ENCODE measurements around the gene IKZF4.
"Not testable (repeated sequence)": the region's sequence is repeated elsewhere in the genome, so short reads cannot be mapped to it uniquely, and the experiment has no call there.

The IKZF4 gene

DNA sequence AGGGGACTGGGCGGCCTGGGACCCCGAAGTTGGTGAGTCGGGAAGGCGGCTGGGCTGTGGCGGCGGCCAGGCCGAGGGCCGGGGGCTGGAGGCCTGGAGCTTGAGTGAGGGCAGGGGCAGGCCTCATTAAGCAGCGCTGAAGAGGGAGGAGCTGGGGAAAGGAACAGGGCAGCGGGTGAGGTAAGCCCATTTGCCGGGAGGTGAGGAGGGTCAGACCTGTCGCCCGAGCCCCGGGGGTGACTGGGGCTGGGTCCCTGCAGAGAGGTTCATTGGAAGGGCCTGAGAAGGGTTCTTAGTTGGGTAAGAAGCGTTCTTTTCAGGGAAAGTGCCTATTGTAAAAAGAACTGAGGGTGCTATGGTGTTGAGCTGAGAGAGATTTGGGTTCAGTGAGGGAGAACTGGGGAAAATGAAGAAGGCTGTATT lies 46.5 kb upstream of the IKZF4 start:
- H3K36me3 ChIP-seq: peaks cover 29% of the 10 kb centered on the region

DNA sequence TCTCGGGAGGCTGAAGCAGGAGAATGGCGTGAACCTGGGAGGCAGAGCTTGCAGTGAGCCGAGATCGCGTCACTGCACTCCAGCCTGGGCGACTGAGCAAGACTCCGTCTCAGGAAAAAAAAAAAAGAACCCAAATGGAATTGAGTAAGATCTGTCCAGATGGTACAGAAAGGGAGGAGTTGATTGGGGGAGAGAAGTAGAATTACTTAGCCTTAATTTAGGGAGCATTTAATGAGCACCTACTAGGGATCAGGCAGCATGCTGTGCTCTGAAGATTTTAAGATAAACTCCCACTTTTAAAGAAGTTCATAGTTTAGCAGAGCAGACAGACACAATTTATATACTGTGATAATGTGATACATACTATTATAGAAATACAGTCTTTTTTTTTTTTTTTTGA lies 42.5 kb upstream of the IKZF4 start:
- H3K27ac ChIP-seq: no peak overlapping the region
- TF ChIP-seq, protein P1, sequence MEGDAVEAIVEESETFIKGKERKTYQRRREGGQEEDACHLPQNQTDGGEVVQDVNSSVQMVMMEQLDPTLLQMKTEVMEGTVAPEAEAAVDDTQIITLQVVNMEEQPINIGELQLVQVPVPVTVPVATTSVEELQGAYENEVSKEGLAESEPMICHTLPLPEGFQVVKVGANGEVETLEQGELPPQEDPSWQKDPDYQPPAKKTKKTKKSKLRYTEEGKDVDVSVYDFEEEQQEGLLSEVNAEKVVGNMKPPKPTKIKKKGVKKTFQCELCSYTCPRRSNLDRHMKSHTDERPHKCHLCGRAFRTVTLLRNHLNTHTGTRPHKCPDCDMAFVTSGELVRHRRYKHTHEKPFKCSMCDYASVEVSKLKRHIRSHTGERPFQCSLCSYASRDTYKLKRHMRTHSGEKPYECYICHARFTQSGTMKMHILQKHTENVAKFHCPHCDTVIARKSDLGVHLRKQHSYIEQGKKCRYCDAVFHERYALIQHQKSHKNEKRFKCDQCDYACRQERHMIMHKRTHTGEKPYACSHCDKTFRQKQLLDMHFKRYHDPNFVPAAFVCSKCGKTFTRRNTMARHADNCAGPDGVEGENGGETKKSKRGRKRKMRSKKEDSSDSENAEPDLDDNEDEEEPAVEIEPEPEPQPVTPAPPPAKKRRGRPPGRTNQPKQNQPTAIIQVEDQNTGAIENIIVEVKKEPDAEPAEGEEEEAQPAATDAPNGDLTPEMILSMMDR (IDR thresholded peaks at IDR 0.05; ENCODE audit: low read depth, low read length): no peak
- H3K9me3 ChIP-seq (ENCODE audit: severe bottlenecking): no peaks in the 10 kb centered on the region
- DNase-seq: no peak
- H3K4me3 ChIP-seq (ENCODE audit: low read depth, low read length): no peak overlapping the region
- H3K36me3 ChIP-seq: peaks cover 25% of the 10 kb centered on the region
- H3K27me3 ChIP-seq (ENCODE audit: insufficient read depth, low read depth, severe bottlenecking): no peaks in the 10 kb centered on the region

More for the DNA sequence above, 46.5 kb upstream of the IKZF4 start:
- no peaks in the 10 kb centered on the region for H3K9me3 ChIP-seq (ENCODE audit: severe bottlenecking)
- H3K27ac ChIP-seq: peak overlapping the region; percentile 81
- H3K4me3 ChIP-seq (ENCODE audit: low read depth, low read length): peak overlapping the region; percentile 81
- H3K27me3 ChIP-seq (ENCODE audit: insufficient read depth, low read depth, severe bottlenecking): no peaks in the 10 kb centered on the region
- DNase-seq: peak; percentile 60
- TF ChIP-seq, protein P1 (IDR thresholded peaks at IDR 0.05; ENCODE audit: low read depth, low read length): no peak

DNA sequence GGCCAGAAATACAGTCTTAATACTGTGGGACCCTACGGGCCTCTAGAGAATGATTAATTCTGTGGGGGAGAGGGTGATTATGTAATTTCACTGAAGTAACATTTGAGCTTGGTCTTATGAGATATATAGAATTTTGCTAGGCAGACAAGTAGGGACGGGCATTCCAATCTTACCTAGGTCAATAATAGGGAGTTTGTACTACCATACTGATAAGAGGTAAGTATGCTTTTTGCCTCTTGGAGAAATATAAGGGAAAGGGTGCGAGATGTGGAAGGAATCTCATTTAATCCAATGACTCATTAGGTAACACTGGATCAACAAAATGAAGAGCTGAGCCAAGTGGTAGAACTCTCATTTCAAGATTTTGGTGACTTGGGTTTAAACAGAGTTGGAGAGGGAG lies 41.8 kb upstream of the IKZF4 start:
- Histone ChIP-seq H3K9me3 (ENCODE audit: severe bottlenecking) (no peaks in the 10 kb centered on the region), H3K36me3 (peaks cover 25% of the 10 kb centered on the region), H3K27ac (no peak overlapping the region), H3K27me3 (ENCODE audit: insufficient read depth, low read depth, severe bottlenecking) (no peaks in the 10 kb centered on the region), H3K4me3 (ENCODE audit: low read depth, low read length) (no peak overlapping the region)
- DNase-seq: no peak
- TF ChIP-seq, protein P1 (IDR thresholded peaks at IDR 0.05; ENCODE audit: low read depth, low read length): no peak

DNA sequence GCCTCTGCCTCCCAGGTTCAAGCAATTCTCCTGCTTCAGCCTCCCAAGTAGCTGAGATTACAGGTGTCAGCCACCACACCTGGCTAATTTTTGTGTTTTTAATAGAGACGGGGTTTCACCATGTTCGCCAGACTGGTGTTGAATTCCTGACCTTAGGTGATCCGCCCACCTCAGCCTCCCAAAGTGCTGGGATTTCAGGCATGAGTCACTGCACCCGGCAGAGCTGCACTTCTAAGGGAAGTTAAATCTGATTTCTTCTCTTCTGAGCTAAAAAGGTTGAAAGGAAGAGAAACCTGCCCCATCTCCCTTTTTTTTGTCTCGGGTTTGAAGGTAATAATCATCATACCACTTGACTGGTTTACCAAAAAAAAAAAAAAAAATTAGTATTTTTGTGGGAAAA lies 39.0 kb upstream of the IKZF4 start:
- H3K9me3 ChIP-seq (ENCODE audit: severe bottlenecking); H3K27me3 ChIP-seq (ENCODE audit: insufficient read depth, low read depth, severe bottlenecking); H3K27ac ChIP-seq; DNase-seq; H3K4me3 ChIP-seq (ENCODE audit: low read depth, low read length): not testable (repeated sequence)
- peaks cover 28% of the 10 kb centered on the region for H3K36me3 ChIP-seq

DNA sequence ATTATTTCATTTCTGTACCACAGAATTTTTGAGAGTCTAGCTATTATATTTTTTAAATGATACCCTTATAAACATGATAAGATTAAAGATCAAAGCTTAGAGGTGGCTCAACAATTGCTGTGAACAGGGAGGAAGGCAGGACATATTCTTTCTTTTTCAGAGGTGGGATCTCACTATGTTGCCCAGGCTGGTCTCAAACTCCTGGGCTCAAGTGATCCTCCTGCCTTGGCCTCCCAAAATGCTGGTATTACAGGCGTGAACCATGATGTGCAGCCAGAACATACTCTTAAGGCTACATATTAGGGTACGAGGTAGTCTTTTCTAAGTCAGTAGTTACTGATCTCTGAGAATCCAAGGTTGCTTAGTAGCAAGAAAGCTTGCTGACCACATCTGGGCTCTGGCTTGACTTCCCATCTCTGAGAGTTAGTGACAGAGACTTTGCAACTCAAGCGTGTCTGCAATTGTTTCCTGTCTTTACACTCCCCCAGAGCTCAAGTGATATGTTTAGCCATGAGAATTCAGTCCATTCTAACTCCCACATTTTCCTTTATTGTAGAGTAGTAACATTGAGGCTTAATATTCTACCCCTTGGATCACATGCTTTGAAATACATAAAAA lies 38.4 kb upstream of the IKZF4 start:
- H3K36me3 ChIP-seq: peaks cover 32% of the 10 kb centered on the region
- no peak overlapping the region for H3K27ac ChIP-seq
- TF ChIP-seq, protein P1 (IDR thresholded peaks at IDR 0.05; ENCODE audit: low read depth, low read length): no peak
- DNase-seq: no peak
- no peaks in the 10 kb centered on the region for H3K9me3 ChIP-seq (ENCODE audit: severe bottlenecking)
- no peak overlapping the region for H3K4me3 ChIP-seq (ENCODE audit: low read depth, low read length)
- H3K27me3 ChIP-seq (ENCODE audit: insufficient read depth, low read depth, severe bottlenecking): no peaks in the 10 kb centered on the region

DNA sequence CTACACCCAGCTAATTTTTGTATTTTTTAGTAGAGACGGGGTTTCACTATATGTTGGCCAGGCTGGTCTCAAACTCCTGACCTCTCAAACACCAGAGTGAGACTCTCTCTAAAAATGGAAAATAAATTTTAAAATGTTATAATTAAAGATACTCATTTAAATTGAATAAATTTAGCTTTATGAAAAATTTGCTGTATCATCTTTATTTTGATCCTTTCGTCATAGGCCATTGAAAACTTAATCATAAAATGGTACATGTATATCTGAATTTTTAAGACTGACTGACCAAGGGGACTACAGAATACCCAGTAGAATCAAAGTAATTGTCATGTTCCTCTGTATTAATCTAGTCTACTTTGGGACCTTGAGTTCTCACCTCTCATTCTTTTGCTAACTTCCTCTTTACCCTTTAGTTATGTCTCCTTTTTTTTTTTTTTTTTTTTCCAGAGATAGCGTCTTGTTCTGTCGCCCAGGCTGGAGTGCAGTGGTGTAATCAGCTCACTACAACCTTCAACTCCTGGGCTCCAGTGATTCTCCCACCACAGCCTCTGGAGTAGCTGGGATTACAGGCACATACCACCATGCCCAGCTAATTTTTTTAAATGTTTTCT lies 37.5 kb upstream of the IKZF4 start:
- Histone ChIP-seq H3K27ac (no peak overlapping the region), H3K36me3 (peaks cover 39% of the 10 kb centered on the region), H3K4me3 (ENCODE audit: low read depth, low read length) (no peak overlapping the region), H3K27me3 (ENCODE audit: insufficient read depth, low read depth, severe bottlenecking) (no peaks in the 10 kb centered on the region), H3K9me3 (ENCODE audit: severe bottlenecking) (no peaks in the 10 kb centered on the region)
- DNase-seq: no peak
- TF ChIP-seq, protein P1 (IDR thresholded peaks at IDR 0.05; ENCODE audit: low read depth, low read length): no peak
